ENCODE data around the gene MED14. TPM values are rescaled to one million over a fixed set of nuclear protein-coding genes. Genes with fewer than 3 reads are reported as not detected.

The MED14 gene
- total RNA-seq, 1 donor = 34.7 TPM

DNA sequence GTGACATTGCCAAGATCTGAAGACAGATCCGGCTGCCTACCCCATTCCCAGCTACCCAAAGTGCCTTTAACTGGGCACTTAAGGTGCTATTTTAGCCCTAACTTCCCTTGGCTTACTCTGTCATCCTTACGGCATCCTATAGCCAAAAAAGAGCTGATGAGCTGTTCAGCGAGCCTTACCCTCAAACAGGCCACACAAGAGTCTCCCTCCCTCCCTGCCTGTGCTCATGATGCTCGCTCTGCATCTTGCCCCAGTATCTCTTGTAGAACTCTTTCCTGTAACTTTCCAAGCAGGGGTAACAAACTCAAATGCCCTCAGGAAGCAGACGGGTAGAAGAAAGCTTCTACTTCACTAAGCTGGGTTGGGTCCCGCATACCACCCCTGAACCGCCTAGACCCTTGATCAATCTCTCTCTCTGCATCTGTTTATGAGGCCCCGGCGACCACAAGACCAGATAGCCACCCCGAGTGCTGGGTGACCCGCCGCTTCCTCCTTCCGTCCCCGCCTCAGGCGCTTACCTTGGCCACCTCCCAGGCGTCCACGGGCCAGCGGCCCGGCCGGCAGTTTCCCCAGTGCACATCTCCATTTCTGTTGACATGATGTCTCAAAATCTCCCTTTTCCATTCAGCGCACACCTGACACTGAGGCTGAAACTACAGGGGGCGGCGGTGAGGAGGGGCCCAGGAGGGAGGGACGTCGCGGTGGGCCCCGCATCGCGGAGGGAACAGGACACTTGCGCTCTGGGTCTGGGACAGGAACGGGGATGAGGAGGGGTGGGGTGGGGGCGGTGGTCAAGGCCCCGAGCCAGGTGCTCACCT, 88.6 kb downstream of the MED14 start:
- H3K4me2 ChIP-seq (ENCODE audit: insufficient read depth, low read length) = peak overlapping the region; percentile 91
- peaks cover 42% of the 10 kb centered on the region for H3K79me2 ChIP-seq (ENCODE audit: insufficient read depth, low read length)
- H3K4me3 ChIP-seq (ENCODE audit: insufficient read depth, low read length) = peak overlapping the region; percentile 84
- TF ChIP-seq, protein P1, sequence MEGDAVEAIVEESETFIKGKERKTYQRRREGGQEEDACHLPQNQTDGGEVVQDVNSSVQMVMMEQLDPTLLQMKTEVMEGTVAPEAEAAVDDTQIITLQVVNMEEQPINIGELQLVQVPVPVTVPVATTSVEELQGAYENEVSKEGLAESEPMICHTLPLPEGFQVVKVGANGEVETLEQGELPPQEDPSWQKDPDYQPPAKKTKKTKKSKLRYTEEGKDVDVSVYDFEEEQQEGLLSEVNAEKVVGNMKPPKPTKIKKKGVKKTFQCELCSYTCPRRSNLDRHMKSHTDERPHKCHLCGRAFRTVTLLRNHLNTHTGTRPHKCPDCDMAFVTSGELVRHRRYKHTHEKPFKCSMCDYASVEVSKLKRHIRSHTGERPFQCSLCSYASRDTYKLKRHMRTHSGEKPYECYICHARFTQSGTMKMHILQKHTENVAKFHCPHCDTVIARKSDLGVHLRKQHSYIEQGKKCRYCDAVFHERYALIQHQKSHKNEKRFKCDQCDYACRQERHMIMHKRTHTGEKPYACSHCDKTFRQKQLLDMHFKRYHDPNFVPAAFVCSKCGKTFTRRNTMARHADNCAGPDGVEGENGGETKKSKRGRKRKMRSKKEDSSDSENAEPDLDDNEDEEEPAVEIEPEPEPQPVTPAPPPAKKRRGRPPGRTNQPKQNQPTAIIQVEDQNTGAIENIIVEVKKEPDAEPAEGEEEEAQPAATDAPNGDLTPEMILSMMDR (IDR thresholded peaks at IDR 0.05; ENCODE audit: extremely low read depth, low read depth, low read length) = no peak
- no peaks in the 10 kb centered on the region for H3K27me3 ChIP-seq (ENCODE audit: insufficient read depth, low read length)
- peak overlapping the region; percentile 68 for H3K27ac ChIP-seq (ENCODE audit: low read depth, low read length)
- H3K36me3 ChIP-seq (ENCODE audit: insufficient read depth, low read length) = peaks cover 4% of the 10 kb centered on the region
- peaks cover 28% of the 10 kb centered on the region for H3K4me1 ChIP-seq (ENCODE audit: insufficient read depth, low read length)
- H4K20me1 ChIP-seq (ENCODE audit: insufficient read depth, low read length) = peaks cover 12% of the 10 kb centered on the region
- H2AFZ ChIP-seq (ENCODE audit: low read length) = peak overlapping the region; percentile 28
- DNase-seq (ENCODE audit: insufficient read length, low spot score, missing footprints) = peak; percentile 72
- H3K9me3 ChIP-seq (ENCODE audit: low read depth, low read length) = no peaks in the 10 kb centered on the region

DNA sequence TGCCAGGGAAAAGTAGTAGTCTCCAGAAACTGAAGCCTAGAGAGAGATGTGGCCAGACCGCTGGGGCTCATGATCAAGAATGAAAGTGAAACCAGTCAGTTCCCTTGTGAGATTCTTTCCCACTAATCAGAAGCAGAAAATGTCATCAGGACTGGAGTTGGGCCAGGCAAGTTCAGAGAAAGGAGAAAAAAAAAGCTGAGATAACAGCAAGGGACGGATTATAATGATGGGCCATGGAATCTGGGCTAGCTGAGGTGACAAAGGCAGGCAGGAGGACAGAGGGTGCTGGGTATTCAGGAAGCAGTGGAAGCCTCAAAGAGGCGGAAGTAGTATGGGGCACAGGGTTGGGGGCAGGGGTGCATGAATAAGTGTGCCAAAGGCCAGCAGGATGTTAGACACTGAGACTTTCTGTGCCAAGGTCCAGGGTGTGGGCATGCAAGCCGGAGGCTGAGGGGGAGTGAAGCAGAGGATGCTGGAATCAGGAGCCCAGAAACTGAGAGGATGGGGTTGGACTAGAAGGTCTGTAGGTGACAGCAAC, 90.5 kb downstream of the MED14 start:
- peaks cover 57% of the 10 kb centered on the region for H3K79me2 ChIP-seq (ENCODE audit: insufficient read depth, low read length)
- DNase-seq (ENCODE audit: insufficient read length, low spot score, missing footprints) = peak; percentile 94
- H3K27me3 ChIP-seq (ENCODE audit: insufficient read depth, low read length) = no peaks in the 10 kb centered on the region
- peaks cover 18% of the 10 kb centered on the region for H4K20me1 ChIP-seq (ENCODE audit: insufficient read depth, low read length)
- peaks cover 28% of the 10 kb centered on the region for H3K4me1 ChIP-seq (ENCODE audit: insufficient read depth, low read length)
- TF ChIP-seq, protein P1 (IDR thresholded peaks at IDR 0.05; ENCODE audit: extremely low read depth, low read depth, low read length) = no peak
- peak overlapping the region; percentile 81 for H3K4me2 ChIP-seq (ENCODE audit: insufficient read depth, low read length)
- H3K36me3 ChIP-seq (ENCODE audit: insufficient read depth, low read length) = peaks cover 6% of the 10 kb centered on the region
- H3K27ac ChIP-seq (ENCODE audit: low read depth, low read length) = peak overlapping the region; percentile 30
- H2AFZ ChIP-seq (ENCODE audit: low read length) = no peak overlapping the region
- no peaks in the 10 kb centered on the region for H3K9me3 ChIP-seq (ENCODE audit: low read depth, low read length)
- H3K4me3 ChIP-seq (ENCODE audit: insufficient read depth, low read length) = peak overlapping the region; percentile 60

DNA sequence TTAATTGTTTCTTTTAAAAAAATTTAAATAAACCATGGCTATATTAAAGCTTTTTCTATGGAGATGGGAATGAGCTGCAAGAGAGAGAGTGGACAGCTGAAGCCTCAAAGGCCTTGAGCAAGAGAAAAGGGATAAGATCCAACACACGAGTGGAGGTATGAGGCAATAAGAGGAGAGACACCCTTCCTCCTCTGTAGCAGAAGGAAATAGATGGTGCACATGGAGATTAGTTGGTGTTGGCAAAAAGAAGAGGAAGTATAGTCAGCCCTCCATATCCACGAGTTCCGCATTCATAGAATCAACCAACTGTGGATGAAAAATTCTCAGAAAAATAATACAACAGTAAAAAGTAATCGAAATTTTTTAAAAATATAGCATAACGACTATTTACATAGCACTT, 91.2 kb downstream of the MED14 start:
- TF ChIP-seq, protein P1 (IDR thresholded peaks at IDR 0.05; ENCODE audit: extremely low read depth, low read depth, low read length) = no peak
- no peaks in the 10 kb centered on the region for H3K9me3 ChIP-seq (ENCODE audit: low read depth, low read length)
- no peak overlapping the region for H2AFZ ChIP-seq (ENCODE audit: low read length)
- H4K20me1 ChIP-seq (ENCODE audit: insufficient read depth, low read length) = peaks cover 18% of the 10 kb centered on the region
- H3K4me3 ChIP-seq (ENCODE audit: insufficient read depth, low read length) = peak overlapping the region; percentile 60
- H3K27me3 ChIP-seq (ENCODE audit: insufficient read depth, low read length) = no peaks in the 10 kb centered on the region
- H3K4me2 ChIP-seq (ENCODE audit: insufficient read depth, low read length) = peak overlapping the region; percentile 81
- peaks cover 28% of the 10 kb centered on the region for H3K4me1 ChIP-seq (ENCODE audit: insufficient read depth, low read length)
- H3K27ac ChIP-seq (ENCODE audit: low read depth, low read length) = peak overlapping the region; percentile 30
- peak; percentile 80 for DNase-seq (ENCODE audit: insufficient read length, low spot score, missing footprints)
- H3K36me3 ChIP-seq (ENCODE audit: insufficient read depth, low read length) = peaks cover 11% of the 10 kb centered on the region
- H3K79me2 ChIP-seq (ENCODE audit: insufficient read depth, low read length) = peaks cover 64% of the 10 kb centered on the region

DNA sequence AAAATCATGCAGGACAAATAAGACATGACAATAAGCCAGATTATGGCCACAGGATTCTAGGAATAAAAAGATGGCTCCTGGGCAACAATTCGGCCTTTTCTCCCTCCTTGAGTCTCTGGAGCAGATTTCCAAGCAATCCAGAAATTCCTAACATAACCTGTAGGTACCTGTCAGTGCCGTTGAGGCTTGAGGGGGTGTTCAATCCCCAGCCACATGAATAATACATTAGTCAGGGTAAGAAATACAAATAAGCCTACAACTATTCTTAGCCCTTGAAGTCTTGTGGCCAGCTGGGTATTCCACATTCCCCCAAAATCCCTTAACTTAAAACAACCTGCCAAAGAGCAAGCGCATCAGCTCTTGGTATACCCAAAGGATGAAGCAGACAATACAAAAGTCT, 97.7 kb downstream of the MED14 start:
- Histone ChIP-seq H3K27ac (ENCODE audit: low read depth, low read length) (no peak overlapping the region), H3K4me1 (ENCODE audit: insufficient read depth, low read length) (no peaks in the 10 kb centered on the region), H3K36me3 (ENCODE audit: insufficient read depth, low read length) (peaks cover 47% of the 10 kb centered on the region), H3K27me3 (ENCODE audit: insufficient read depth, low read length) (no peaks in the 10 kb centered on the region), H3K4me2 (ENCODE audit: insufficient read depth, low read length) (no peak overlapping the region), H2AFZ (ENCODE audit: low read length) (no peak overlapping the region), H3K9me3 (ENCODE audit: low read depth, low read length) (no peaks in the 10 kb centered on the region), H4K20me1 (ENCODE audit: insufficient read depth, low read length) (peaks cover 29% of the 10 kb centered on the region), H3K4me3 (ENCODE audit: insufficient read depth, low read length) (no peak overlapping the region), H3K79me2 (ENCODE audit: insufficient read depth, low read length) (peaks cover 49% of the 10 kb centered on the region)
- no peak for DNase-seq (ENCODE audit: insufficient read length, low spot score, missing footprints)
- TF ChIP-seq, protein P1 (IDR thresholded peaks at IDR 0.05; ENCODE audit: extremely low read depth, low read depth, low read length) = no peak

Measured in osteoblast (primary cell).